Neural progenitor cell (in vitro differentiated cells): ENCODE results near the gene CASP10. TPM values are rescaled to one million over a fixed set of nuclear protein-coding genes. Genes with fewer than 3 reads are reported as not detected.

ENCODE experiments used
- DNase-seq: peaks from one replicate; pipeline ENCODE4 v3.0.0-alpha.2; 2016; ENCODE audit warnings: low spot score
- H2AFZ ChIP-seq: fragments of 200-600 bp; sonication (generic); replicated peaks from 2 replicates; pipeline ENCODE4 v1.6.1; 2016; ENCODE audit warnings: antibody characterized with exemption
- H3F3A ChIP-seq: fragments of 200-600 bp; sonication (generic); 2 replicates; pipeline ENCODE4 v1.6.1; 2016; ENCODE audit warnings: antibody characterized with exemption, low read depth
- H3K27ac ChIP-seq: fragments of 200-600 bp; sonication (generic); 2 replicates; pipeline ENCODE4 v1.5.1; 2016; ENCODE audit warnings: mild to moderate bottlenecking
- H3K27me3 ChIP-seq: fragments of 200-600 bp; sonication (generic); 2 replicates; pipeline ENCODE4 v1.6.1; 2016; ENCODE audit warnings: mild to moderate bottlenecking, moderate library complexity
- H3K36me3 ChIP-seq: fragments of 200-600 bp; sonication (generic); 2 replicates; pipeline ENCODE4 v1.5.1; 2016
- H3K4me1 ChIP-seq: fragments of 200-600 bp; sonication (generic); 2 replicates; pipeline ENCODE4 v1.6.1; 2016; ENCODE audit warnings: mixed run types
- H3K4me2 ChIP-seq: fragments of 200-600 bp; sonication (generic); 2 replicates; pipeline ENCODE4 v1.6.1; 2016
- H3K4me3 ChIP-seq: fragments of 200-600 bp; sonication (generic); 2 replicates; pipeline ENCODE4 v1.5.1; 2016
- H3K79me2 ChIP-seq: fragments of 200-600 bp; sonication (generic); 2 replicates; pipeline ENCODE4 v1.6.1; 2016; ENCODE audit warnings: low read depth
- H3K9ac ChIP-seq: fragments of 200-600 bp; sonication (generic); 2 replicates; pipeline ENCODE4 v1.6.1; 2016
- H3K9me3 ChIP-seq: fragments of 200-600 bp; sonication (generic); 2 replicates; pipeline ENCODE4 v1.5.1; 2016; ENCODE audit warnings: low read depth
- H4K20me1 ChIP-seq: fragments of 200-600 bp; sonication (generic); 2 replicates; pipeline ENCODE4 v1.6.1; 2016; ENCODE audit warnings: low read depth
- H3K27ac Mint-ChIP-seq: 3 replicates; pipeline ENCODE4 v1.8.0; 2021; ENCODE audit warnings: mixed read lengths
- H3K27me3 Mint-ChIP-seq: 2 replicates; pipeline ENCODE4 v1.8.0; 2022; ENCODE audit warnings: low read depth, mild to moderate bottlenecking, inconsistent platforms, moderate library complexity, mixed read lengths; ENCODE audit not compliant: insufficient read depth
- H3K36me3 Mint-ChIP-seq: 3 replicates; pipeline ENCODE4 v1.8.0; 2021; ENCODE audit warnings: mixed read lengths
- H3K4me1 Mint-ChIP-seq: 3 replicates; pipeline ENCODE4 v1.8.0; 2021; ENCODE audit warnings: mixed read lengths
- H3K4me3 Mint-ChIP-seq: 3 replicates; pipeline ENCODE4 v1.8.0; 2021; ENCODE audit warnings: mild to moderate bottlenecking, moderate library complexity, mixed read lengths
- H3K9me3 Mint-ChIP-seq: 3 replicates; pipeline ENCODE4 v1.8.0; 2020; ENCODE audit warnings: mixed read lengths
- CTCF ChIP-seq: fragments of 200-600 bp; sonication (generic); IDR thresholded peaks from 2 replicates; pipeline ENCODE4 v1.5.1; 2017; ENCODE audit warnings: antibody characterized with exemption, mild to moderate bottlenecking
- EZH2 ChIP-seq: fragments of 200-600 bp; sonication (generic); IDR thresholded peaks from 2 replicates; pipeline ENCODE4 v1.6.1; 2017; ENCODE audit warnings: antibody characterized with exemption, mild to moderate bottlenecking, moderate library complexity
- EZH2phosphoT487 ChIP-seq: fragments of 200-600 bp; sonication (generic); IDR thresholded peaks from 2 replicates; pipeline ENCODE4 v1.6.1; 2017; ENCODE audit warnings: antibody characterized with exemption
- total RNA-seq: library from RNA; depleted of rRNA; stranded (reverse); fragments of >200 nt; gene quantifications from 2 replicates; pipeline ENCODE4 v1.2.3, GENCODE V29; 2015; ENCODE audit warnings: low replicate concordance

CASP10 gene
- total RNA-seq, 1 donor from 2014 or later, result 2.2 TPM

- peaks cover 11% of the 10 kb centered on the region for H3K4me1 Mint-ChIP-seq
- Histone ChIP-seq H3K4me3 (no peak overlapping the region), H2AFZ (no peak overlapping the region), H3K36me3 (no peaks in the 10 kb centered on the region), H4K20me1 (no peaks in the 10 kb centered on the region), H3K9ac (no peak overlapping the region), H3F3A (no peaks in the 10 kb centered on the region), H3K9me3 (no peaks in the 10 kb centered on the region), H3K27me3 (no peaks in the 10 kb centered on the region), H3K4me1 (peaks cover 12% of the 10 kb centered on the region), H3K79me2 (no peaks in the 10 kb centered on the region), H3K4me2 (no peak overlapping the region), H3K27ac (no peak overlapping the region)
- H3K27ac Mint-ChIP-seq, result no peak overlapping the region
- no peak for DNase-seq
- H3K4me3 Mint-ChIP-seq, result no peak overlapping the region
- no peaks in the 10 kb centered on the region for H3K36me3 Mint-ChIP-seq
- no peaks in the 10 kb centered on the region for H3K9me3 Mint-ChIP-seq
- TF ChIP-seq EZH2phosphoT487 (no peak), CTCF (no peak), EZH2 (no peak)
- H3K27me3 Mint-ChIP-seq, result peaks cover 2% of the 10 kb centered on the region
Observed at GRCh38 chr2:201218780-201219179, 35.8 kb downstream of the CASP10 start.

DNA sequence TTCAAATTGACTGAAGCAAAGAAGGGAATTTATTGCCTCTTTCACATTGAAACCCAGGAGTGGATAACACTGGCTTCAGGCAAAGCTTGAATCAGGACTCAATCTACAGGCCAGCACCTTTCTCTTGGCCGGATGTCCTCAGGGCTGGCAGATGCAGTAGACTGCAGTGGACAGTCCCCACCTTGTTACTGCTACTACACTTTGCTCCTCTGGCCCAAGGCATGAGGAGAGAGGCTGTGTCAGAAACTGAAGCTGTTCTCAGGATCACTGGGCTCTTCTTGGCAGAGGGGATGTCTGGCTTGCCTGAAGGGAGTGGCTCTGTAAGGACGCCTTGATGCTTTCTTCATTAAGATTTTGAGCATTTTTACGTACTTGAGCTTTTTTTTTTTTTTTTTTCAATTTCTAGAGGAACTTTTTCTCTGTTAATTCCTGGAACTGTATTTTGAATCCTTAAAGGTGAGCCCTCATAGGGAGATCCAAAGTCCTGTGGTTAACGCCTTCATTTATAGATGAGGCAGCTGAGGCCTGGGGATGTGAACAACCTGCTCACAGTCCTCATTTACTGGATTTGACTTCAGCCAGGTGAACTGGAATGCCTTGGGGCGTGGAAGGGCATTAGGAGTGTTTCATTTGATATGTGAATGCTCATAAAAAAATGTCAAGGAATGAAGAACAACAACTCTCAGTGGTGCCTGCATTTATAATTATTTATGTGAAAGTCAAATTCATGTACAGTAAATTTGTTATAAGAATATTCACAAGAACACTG is 36.6 kb downstream of the CASP10 start:
- no peaks in the 10 kb centered on the region for H3K36me3 Mint-ChIP-seq
- no peak for DNase-seq
- Histone ChIP-seq H3K27ac (no peak overlapping the region), H4K20me1 (no peaks in the 10 kb centered on the region), H3K9ac (no peak overlapping the region), H3K4me2 (no peak overlapping the region), H3F3A (no peaks in the 10 kb centered on the region), H3K79me2 (no peaks in the 10 kb centered on the region), H3K4me3 (no peak overlapping the region), H3K4me1 (peaks cover 12% of the 10 kb centered on the region), H2AFZ (no peak overlapping the region), H3K36me3 (no peaks in the 10 kb centered on the region), H3K27me3 (no peaks in the 10 kb centered on the region), H3K9me3 (no peaks in the 10 kb centered on the region)
- peaks cover 11% of the 10 kb centered on the region for H3K4me1 Mint-ChIP-seq
- no peak overlapping the region for H3K4me3 Mint-ChIP-seq
- no peak for TF ChIP-seq CTCF
- no peak for TF ChIP-seq EZH2phosphoT487
- TF ChIP-seq EZH2, result no peak
- no peaks in the 10 kb centered on the region for H3K9me3 Mint-ChIP-seq
- peaks cover 2% of the 10 kb centered on the region for H3K27me3 Mint-ChIP-seq
- no peak overlapping the region for H3K27ac Mint-ChIP-seq

DNA sequence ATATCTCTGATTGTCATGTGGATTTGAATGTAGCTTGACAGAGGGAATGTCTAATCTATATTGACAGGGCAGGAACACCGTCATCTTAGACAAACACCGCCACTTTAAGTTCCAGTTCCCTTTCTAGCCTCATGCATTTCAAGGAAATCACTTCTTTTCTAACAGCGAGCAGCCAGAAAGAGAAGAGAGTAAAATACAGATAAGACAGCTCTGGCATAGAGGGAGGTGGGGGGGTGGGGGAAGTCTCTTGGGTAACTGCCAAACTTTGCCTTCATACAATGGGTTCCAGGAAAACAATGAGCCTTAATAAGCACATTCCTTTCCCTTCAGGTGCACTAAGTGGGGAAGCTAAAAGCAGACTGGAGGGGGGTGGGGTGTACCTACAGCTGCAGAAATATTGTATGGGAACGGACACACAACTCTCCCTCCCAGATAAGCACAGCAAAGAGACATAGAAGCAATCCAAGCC is 37.2 kb downstream of the CASP10 start:
- peaks cover 11% of the 10 kb centered on the region for H3K4me1 Mint-ChIP-seq
- H3K79me2 ChIP-seq, result no peaks in the 10 kb centered on the region
- H4K20me1 ChIP-seq, result no peaks in the 10 kb centered on the region
- H3K36me3 Mint-ChIP-seq, result no peaks in the 10 kb centered on the region
- no peaks in the 10 kb centered on the region for H3K27me3 ChIP-seq
- H3F3A ChIP-seq, result no peaks in the 10 kb centered on the region
- H3K36me3 ChIP-seq, result no peaks in the 10 kb centered on the region
- H3K9me3 Mint-ChIP-seq, result no peaks in the 10 kb centered on the region
- H3K4me3 ChIP-seq, result no peak overlapping the region
- H3K27me3 Mint-ChIP-seq, result peaks cover 2% of the 10 kb centered on the region
- no peak overlapping the region for H3K4me2 ChIP-seq
- H3K9ac ChIP-seq, result no peak overlapping the region
- H2AFZ ChIP-seq, result peak overlapping the region; percentile 36
- peaks cover 12% of the 10 kb centered on the region for H3K4me1 ChIP-seq
- H3K9me3 ChIP-seq, result no peaks in the 10 kb centered on the region
- no peak for TF ChIP-seq EZH2phosphoT487
- no peak for TF ChIP-seq EZH2
- TF ChIP-seq CTCF, result no peak
- H3K4me3 Mint-ChIP-seq, result no peak overlapping the region
- peak; percentile 42 for DNase-seq
- no peak overlapping the region for H3K27ac ChIP-seq
- H3K27ac Mint-ChIP-seq, result no peak overlapping the region
